HG03135 (cell line): ENCODE measurements around the gene CABLES2.

ENCODE experiments used
- ATAC-seq: cut with Tn5 transposase; IDR thresholded peaks from one replicate; pipeline ENCODE4 v1.9.1; 2021; ENCODE audit warnings: mild to moderate bottlenecking, moderate library complexity; ENCODE audit not compliant: unreplicated experiment

Gene CABLES2

DNA sequence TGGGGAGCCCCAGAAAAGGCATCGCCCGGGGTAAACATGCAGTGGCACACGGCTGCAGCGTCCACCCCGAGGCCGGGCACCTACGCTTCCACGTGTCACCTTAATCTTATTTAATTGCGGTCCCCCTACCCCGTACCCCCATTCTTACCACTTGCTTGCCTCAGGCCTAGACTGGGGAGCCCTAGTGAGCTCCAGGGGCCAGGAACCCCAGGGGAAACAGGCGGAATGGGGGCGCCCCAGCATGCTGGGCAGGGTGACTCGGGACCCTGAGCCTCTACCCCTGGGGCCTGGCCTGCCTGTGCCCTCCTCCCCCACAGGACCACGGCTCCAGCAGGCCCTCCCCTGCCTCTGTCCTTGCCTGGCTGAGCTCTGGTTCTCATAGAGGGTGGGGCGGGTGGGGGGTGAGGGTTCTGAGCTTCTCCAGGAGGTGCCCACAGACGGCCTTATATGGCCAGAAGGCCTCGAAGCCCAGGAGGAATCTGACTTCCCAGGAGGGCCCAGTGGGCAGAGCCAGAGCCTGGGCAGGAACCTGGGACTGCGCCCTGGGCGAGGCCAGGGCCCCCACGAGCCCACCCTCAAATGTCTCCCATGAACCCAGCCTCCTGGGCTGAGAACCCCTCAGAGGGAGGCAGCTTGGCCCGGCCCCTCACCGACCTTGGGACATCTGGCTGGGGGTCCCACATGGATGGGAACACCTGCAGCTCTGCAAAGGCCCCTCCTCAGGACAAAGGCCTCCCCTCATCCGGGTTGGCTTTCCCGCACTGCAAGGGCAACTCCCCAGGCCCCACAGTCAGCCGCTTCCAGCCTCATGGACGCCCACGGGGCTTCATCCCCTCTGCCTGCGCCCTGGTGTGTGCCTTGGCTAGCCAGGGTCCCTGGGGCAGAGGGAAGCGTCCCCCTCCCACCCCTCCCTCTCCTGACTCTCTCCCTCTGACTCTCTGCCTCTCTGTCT, 34.8 kb downstream of the CABLES2 start:
- no peak for ATAC-seq

DNA sequence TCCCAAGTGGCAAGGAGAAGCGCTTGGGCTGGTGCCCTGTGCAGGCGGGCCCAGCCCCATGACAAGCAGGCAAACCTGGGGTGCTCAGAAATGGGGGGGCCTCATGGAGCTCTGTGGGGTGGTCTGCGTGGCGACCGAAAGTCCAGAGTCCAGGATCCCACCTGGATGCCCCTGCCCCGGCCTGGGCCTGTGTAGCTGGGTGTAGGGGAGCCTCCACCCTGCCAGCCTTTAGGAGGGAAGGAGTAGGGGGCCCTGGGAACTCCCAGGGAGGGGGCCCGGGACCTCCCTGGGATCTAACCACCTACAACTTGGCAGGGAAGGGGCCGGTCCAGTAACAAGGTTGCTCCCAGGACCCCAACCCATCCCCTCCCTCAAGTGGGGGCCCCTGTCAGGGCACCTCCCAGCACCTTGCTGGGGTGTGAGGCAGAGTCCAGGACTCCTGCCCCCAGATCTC, 35.5 kb downstream of the CABLES2 start:
- no peak for ATAC-seq

GRCh38 chr20:62370807-62371587, 36.1 kb downstream of the CABLES2 start:
- no peak for ATAC-seq

- ATAC-seq, result no peak
These were observed 36.8 kb downstream of the CABLES2 start for GRCh38 chr20:62370115-62370806.

DNA sequence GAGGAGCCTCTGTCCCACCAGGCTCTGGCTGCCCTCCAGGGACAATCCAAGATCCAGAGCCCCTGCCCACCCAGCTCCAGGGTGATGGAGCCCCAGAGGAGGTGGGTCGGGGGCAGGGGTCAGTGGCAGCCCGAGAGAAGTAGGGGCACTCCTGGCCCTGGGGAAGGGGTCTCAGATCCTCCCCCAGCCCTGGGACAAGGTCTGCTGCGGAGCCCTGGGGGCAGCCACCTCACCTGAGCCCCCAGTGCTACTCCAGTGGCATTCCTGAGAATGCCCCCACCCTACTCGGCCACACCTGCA, 37.3 kb downstream of the CABLES2 start:
- ATAC-seq, result no peak

DNA sequence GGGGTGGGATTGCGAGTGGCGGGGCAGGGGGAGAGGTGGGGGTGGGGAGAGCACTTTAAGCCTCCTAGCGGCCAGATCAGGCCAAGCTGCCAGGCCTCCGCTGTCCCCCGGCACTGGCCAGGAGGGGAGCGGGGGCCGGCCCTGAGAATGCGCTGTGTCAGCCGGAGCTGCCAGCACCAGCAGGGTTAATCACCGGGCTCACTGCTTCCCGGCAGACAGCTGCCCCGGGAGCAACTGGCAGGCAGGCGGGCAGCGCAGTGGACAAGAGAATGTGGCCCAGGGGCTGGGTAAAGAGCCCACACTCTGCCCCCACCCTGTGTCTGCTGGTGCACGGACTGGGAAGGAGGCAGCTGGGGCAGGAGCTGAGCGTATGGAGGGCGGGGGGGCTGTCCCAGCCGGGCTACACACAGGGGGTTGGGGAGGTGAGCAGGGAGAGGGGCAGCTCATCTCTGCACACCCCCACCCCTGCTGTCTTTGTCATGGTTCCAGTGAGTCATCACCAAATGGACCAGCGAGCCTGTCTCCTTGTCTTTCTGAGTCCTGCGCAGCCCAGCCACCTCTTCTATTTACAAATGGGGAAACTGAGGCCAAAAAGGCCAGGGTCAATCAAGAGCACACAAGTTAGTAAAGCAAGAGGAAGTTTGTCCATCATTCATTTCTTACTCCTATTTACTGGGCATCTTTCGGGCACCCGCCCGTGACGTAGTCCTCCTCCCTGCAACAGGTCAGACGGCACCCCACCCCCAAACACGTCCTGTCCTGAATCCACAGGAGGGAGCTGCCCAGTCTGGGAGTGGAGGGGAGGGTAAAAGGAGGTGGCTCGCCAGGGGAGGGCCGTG, 37.9 kb downstream of the CABLES2 start:
- no peak for ATAC-seq

DNA sequence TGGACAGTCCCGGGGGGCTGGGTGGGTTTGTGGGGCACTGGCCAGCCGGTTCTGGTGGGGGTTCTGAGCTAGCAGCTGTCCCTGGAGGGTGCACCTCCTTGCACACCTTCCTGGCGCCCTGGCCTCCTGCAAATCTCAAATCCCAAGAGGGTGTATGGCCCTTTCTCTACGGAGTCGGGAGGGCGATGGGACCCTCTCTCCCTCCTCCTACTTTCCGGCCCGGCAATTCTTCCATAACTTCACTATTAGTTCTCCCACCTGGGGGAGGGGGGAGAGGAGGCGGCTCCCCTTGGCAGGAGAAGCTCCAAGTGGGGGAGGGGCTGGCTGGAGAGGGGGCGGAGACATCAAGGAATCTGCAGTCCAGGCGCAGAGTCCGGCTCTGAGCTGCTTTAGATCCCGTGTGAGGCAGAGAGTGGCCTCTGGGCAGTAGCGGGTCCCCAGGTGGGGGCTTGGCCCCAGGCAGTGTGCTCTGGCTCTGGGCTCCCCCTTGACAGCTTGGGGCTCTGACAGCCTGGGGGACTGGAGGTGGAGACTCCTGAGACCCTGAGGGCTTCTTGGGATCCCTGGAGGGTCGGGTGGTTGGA, 38.6 kb downstream of the CABLES2 start:
- ATAC-seq, result no peak

GRCh38 chr20:62367633-62368391, 39.3 kb downstream of the CABLES2 start:
- no peak for ATAC-seq

- no peak for ATAC-seq
These were observed 39.9 kb downstream of the CABLES2 start, which contains the start of gene LAMA5 for GRCh38 chr20:62367136-62367632. LAMA5 (minus strand) TSS chr20:62367312; CDS start chr20:62367245, 67 bp downstream.

DNA sequence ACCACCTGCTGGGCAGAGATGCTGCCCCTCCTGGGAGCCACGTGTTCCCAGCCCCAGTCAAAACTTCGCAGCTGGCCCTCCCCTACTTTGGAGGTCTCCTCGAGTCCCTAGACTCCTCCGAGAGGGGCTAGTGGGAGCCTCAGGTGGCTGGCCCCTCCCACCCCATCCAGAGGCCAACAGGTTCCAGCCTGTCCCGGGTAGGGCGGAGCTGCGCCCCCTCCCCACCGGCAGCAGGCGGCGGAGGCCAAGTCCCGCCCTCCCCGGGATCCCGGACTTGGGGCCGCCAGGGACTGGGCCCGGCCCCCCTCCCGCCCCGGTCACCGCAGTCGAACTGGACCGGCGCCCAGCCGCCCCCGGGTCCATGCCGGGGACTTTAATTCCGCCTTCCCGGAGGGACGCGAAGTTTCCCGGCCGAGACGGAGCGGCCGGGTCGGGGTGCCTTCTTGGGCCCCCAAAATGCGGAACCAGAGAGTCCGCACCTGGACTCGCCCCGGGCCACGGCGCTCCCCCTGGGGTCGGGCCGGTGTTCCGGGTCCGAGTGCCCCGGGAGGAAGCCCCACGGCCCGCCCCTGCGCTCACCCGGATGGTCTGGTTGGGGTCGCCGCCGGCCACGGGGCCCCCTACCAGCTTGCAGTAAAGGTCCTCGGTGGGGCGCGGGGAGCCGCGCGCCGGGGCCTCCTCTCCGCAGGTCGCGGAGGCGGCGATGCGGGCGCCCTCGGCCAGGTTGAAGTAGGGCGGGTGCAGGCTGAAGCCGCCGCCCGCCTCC, 40.5 kb downstream of the CABLES2 start:
- no peak for ATAC-seq

DNA sequence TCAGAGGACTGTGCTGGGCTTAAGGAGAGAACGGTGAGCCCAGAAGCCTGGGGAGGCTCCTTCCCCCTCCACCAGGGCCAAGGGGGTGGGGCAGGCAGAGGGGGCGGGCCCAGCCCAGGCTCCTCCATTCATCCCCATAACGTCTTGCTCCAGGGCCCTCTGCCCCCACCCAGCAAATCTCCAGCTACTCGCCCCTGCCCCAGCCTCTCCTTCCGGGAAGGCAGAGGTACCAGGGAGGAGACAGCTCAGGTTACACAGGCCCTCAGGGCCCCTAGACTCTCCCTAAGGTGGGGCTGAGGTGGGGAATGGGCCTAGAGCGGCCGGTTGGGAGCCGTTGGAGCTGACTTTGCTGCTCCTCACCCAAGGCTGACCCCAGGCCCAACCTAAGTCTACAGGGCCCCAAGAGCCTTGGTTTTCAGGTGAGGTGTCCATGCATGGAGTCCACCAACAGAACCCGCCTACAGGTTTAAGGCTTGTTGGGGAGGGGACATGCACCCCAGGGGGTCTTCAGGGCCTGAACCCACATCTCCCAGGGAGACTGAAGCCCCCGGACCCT, 41.2 kb downstream of the CABLES2 start:
- ATAC-seq, result no peak

DNA sequence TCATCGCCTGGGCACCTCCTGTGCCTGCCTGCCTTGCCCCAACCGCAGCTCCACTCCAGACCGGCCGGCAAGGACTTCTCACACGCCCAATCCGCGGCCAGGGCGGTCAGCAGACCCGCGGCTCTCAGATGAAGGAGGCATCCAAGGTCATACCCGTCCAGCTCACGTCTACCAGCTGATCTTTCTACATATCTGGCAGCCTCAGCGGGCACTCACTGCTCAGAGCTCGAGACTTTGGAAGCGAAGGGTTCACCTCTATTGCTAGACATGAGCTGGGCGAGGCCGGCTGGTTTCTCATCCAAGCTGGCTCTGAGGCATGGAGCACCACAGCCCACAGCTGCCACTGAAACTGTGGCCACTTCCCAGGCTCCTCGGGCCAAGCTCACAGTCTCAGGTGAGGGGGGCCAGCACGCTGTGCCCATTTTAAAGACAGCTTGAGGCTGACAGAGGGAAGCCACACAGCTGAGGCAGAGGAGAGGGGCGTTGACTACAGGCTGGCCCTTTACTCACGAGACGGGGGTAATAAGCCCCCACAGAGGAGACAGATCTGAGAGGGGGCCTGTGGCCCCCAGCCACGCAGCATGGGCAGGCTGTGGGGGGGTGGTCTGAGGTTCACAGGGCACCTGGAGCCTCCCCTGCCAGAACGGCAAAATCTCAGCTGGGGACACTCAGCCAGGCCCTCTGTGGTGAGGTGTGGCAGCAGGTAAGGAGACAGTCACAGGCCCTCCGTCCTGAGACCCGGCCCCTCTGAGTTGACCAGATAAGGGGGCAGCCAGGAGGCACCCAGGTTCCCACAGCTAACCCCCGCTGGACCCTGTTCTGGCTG, 42.0 kb downstream of the CABLES2 start:
- ATAC-seq, result no peak

DNA sequence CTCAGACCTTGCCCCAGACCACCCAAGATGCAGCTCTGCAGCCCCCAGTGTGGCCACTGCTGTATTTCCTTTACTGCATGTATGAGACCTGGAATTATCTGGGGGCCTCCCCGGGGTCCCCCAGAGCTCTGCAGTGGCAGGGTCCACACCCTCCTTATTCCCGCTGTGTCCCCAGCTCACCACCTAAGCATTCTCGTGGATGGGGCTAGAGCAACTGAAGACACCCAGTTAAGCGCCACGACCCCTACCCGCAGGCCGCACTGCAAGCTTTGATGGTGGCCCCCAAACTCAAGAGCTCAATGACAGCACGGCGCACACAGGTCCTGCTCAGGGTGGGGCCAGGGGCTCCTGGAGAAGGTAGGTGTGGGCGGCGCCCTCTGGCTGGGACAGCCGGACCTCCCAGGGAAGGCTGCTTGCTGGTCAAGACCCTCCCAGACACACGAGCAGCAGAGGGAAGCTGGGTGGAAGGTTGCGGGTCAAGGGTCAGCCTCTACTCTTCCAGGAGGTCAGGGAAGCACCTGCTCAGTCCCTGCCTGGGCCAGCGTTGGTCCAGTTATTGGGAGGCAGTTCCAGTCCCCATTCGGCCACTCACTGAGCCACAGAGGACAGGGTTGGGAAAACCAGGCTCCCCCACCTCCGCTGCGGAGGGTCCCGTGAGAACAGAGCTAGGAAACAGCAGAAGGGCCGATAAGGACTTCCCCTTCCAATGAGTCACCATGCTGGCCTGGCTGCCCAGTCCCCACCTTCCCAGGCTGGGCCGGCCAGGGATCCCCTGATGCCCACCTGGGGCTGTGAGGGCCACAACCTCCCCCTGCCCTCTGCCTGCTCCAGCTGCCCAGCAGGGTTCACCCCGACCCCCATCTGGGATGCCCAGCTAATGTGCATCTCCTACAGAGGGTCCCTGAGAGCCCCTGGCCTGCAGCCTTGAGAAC, 42.9 kb downstream of the CABLES2 start:
- ATAC-seq, result no peak

DNA sequence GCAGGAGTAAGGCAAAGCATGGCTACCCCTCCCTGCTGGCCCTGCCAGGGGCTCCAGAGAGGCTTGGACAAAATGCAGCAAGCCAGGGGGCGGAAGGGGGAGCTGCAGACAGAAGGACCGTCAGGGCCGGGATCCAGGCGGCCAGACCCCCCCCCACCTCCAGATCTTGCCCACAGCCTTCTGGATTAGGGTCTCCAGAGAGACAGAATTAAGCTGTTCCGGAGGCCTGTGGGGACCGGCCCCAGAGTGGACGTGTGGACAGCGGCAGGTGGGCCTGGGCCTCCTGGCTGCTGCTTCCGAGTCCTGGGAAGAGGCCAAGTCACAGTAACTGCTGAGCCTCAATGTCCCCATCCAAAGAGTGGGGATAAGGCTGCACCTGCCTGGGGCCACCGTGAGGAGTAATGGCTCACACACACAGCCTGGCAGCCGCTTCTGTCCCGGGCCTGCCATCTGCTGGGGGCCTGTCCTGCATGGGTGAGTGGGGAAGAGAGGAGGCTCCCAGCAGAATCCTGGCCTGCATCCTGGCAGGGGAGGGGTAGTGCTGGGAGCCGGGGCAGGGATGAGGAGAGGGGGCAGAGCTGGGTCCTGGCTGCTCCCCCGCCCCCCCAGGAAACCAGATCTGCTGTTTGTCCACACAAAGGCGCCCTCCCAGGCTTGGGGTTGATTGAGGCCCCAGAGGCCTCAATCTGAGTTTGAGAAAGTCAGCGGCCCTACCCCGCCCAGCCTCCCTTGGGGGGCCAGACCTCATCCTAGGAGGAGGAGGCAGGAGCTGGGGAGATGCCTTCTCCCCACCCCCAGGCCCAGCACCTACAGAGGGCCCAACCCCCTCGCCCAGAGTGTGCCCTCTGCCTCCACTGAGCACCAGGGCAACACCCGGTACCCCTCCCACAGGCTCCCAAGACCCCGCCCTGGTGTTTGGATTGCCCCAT, 43.8 kb downstream of the CABLES2 start:
- no peak for ATAC-seq

- no peak for ATAC-seq
These were observed 44.5 kb downstream of the CABLES2 start for GRCh38 chr20:62362590-62362940.
